GM23338 (cell line): Measurements from ENCODE around the gene NID2. TPM values are rescaled to one million over a fixed set of nuclear protein-coding genes. Genes with fewer than 3 reads are reported as not detected.

Experiments used
- ATAC-seq: fragments of 200-7000 bp; cut with Tn5 transposase; 3 replicates; pipeline ENCODE4 v1.9.1; 2020
- DNase-seq: peaks from one replicate; pipeline ENCODE4 v3.0.0-alpha.2; 2015; ENCODE audit warnings: low spot score
- H2AFZ ChIP-seq: fragments of 200-600 bp; sonication (generic); 2 replicates; pipeline ENCODE4 v1.8.0; 2016; ENCODE audit warnings: antibody characterized with exemption, mild to moderate bottlenecking, moderate library complexity
- H3F3A ChIP-seq: fragments of 200-600 bp; sonication (generic); replicated peaks from 2 replicates; pipeline ENCODE4 v1.8.0; 2017; ENCODE audit warnings: antibody characterized with exemption, mixed run types, low read depth
- H3K27ac ChIP-seq: fragments of 200-600 bp; sonication (generic); 2 replicates; pipeline ENCODE4 v1.6.1; 2016; ENCODE audit warnings: low read depth
- H3K27me3 ChIP-seq: fragments of 200-600 bp; sonication (generic); 2 replicates; pipeline ENCODE4 v1.8.0; 2016; ENCODE audit warnings: mild to moderate bottlenecking, mixed run types, moderate library complexity; ENCODE audit not compliant: insufficient read depth
- H3K36me3 ChIP-seq: fragments of 200-600 bp; sonication (generic); 2 replicates; pipeline ENCODE4 v1.8.0; 2016; ENCODE audit warnings: mild to moderate bottlenecking; ENCODE audit not compliant: insufficient read depth
- H3K4me1 ChIP-seq: fragments of 200-600 bp; sonication (generic); 2 replicates; pipeline ENCODE4 v1.8.0; 2016; ENCODE audit warnings: mild to moderate bottlenecking, moderate library complexity; ENCODE audit not compliant: insufficient read depth
- H3K4me2 ChIP-seq: fragments of 200-600 bp; sonication (generic); 2 replicates; pipeline ENCODE4 v1.7.1; 2017; ENCODE audit warnings: mixed run types
- H3K4me3 ChIP-seq: fragments of 200-600 bp; sonication (generic); 2 replicates; pipeline ENCODE4 v1.6.1; 2016; ENCODE audit warnings: mixed run types
- H3K79me2 ChIP-seq: fragments of 200-600 bp; sonication (generic); replicated peaks from 2 replicates; pipeline ENCODE4 v1.8.0; 2017; ENCODE audit warnings: mild to moderate bottlenecking; ENCODE audit not compliant: insufficient read depth
- H3K9me2 ChIP-seq: fragments of 200-600 bp; sonication (generic); 2 replicates; pipeline ENCODE4 v1.8.0; 2017; ENCODE audit not compliant: insufficient read depth
- H4K20me1 ChIP-seq: fragments of 200-600 bp; sonication (generic); replicated peaks from 2 replicates; pipeline ENCODE4 v1.8.0; 2017; ENCODE audit warnings: mild to moderate bottlenecking; ENCODE audit not compliant: insufficient read depth
- H3K27ac Mint-ChIP-seq: 2 replicates; pipeline ENCODE4 v1.8.0; 2020; ENCODE audit warnings: inconsistent platforms, mild to moderate bottlenecking, moderate library complexity, mixed read lengths
- H3K27me3 Mint-ChIP-seq: 3 replicates; pipeline ENCODE4 v1.8.0; 2022; ENCODE audit warnings: low read depth, mild to moderate bottlenecking, moderate library complexity, mixed read lengths, inconsistent platforms; ENCODE audit not compliant: insufficient read depth, poor library complexity
- H3K36me3 Mint-ChIP-seq: 3 replicates; pipeline ENCODE4 v1.8.0; 2021; ENCODE audit warnings: low read depth, mild to moderate bottlenecking, inconsistent platforms, moderate library complexity, mixed read lengths
- H3K4me1 Mint-ChIP-seq: 3 replicates; pipeline ENCODE4 v1.8.0; 2020; ENCODE audit warnings: mild to moderate bottlenecking, inconsistent platforms, mixed read lengths
- H3K4me3 Mint-ChIP-seq: 3 replicates; pipeline ENCODE4 v1.8.0; 2021; ENCODE audit warnings: moderate library complexity, mild to moderate bottlenecking, inconsistent platforms, mixed read lengths
- H3K9me3 Mint-ChIP-seq: 3 replicates; pipeline ENCODE4 v1.8.0; 2020; ENCODE audit warnings: moderate library complexity, mild to moderate bottlenecking, inconsistent platforms, mixed read lengths
- EZH2 ChIP-seq: fragments of 200-600 bp; sonication (generic); IDR thresholded peaks from one replicate; pipeline ENCODE4 v1.8.0; 2017; ENCODE audit warnings: antibody characterized with exemption, mild to moderate bottlenecking, low read depth; ENCODE audit not compliant: unreplicated experiment
- EZH2phosphoT487 ChIP-seq: fragments of 200-600 bp; sonication (generic); IDR thresholded peaks from one replicate; pipeline ENCODE4 v1.8.1; 2018; ENCODE audit warnings: antibody characterized with exemption; ENCODE audit not compliant: unreplicated experiment
- JUNB ChIP-seq: IDR thresholded peaks from one replicate; pipeline ENCODE4 v1.6.1; 2016; ENCODE audit warnings: antibody characterized with exemption; ENCODE audit not compliant: unreplicated experiment
- NANOG ChIP-seq: IDR thresholded peaks from 2 replicates; pipeline ENCODE4 v1.6.1; 2016; ENCODE audit warnings: antibody characterized with exemption, borderline replicate concordance
- POLR2AphosphoS5 ChIP-seq: IDR thresholded peaks from 2 replicates; pipeline ENCODE4 v1.6.1; 2016; ENCODE audit warnings: antibody characterized with exemption, low read depth
- STAT1 ChIP-seq: IDR thresholded peaks from one replicate; pipeline ENCODE4 v1.6.1; 2016; ENCODE audit warnings: antibody characterized with exemption; ENCODE audit not compliant: unreplicated experiment
- ZNF331 ChIP-seq: fragments of 250-450 bp; sonication (Bioruptor Pico); IDR thresholded peaks from 2 replicates; pipeline ENCODE4 v1.5.0; 2020; ENCODE audit warnings: low read depth, mild to moderate bottlenecking, moderate library complexity
- polyA plus RNA-seq: library from polyadenylated mRNA; unstranded; fragments of >200 nt; fragmentation: Nextera tagmentation; extraction: Ambion mirVana; gene quantifications from 2 replicates; pipeline ENCODE4 v1.2.1, GENCODE V29; 2016
- total RNA-seq: library from RNA; depleted of rRNA; stranded (reverse); fragments of >200 nt; shearing (Covaris generic); gene quantifications from 2 replicates; pipeline ENCODE4 v1.2.3, GENCODE V29; 2014
- TF ChIP-seq, protein P1 (sequence below), 2 experiments: fragments of 200-600 bp in 1 of 2; sonication (generic) in 1 of 2; conservative IDR thresholded peaks; 2 replicates each; pipeline versions ENCODE4 v1.5.1 to v1.6.1; 2016 to 2017; ENCODE audit warnings: antibody characterized with exemption in 2 of 2, low read depth in 2 of 2, mild to moderate bottlenecking in 2 of 2, moderate library complexity in 1 of 2
- TF ChIP-seq, protein P2 (sequence below): IDR thresholded peaks from 2 replicates; pipeline ENCODE4 v1.6.1; 2016; ENCODE audit warnings: antibody characterized with exemption

The NID2 gene
- total and polyA plus RNA-seq, 2 experiments from 2014 or later = 4.3 to 10.4 TPM

DNA sequence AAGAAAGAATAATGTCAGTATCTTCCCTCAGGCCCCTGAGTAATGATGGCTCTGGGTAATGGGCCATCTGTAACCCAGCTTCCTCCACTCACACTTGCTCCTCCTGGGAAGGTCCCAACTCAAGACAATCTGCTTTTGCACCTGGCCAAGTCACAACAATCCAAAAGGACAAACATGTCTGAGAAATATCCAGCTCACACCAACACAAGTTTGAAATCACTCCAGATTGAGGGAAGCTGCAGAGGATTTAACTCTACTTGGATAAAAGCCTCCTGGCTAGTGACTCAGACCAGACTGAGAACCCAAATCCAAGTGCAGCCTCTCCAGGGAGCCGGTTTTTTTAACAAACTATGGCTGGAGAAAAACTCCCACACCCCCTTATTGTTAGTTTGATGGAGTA lies 45.3 kb downstream of the NID2 start:
- Mint-ChIP-seq H3K9me3 (peaks cover 7% of the 10 kb centered on the region; the same call in 1 of the 3 replicates), H3K27me3 (peaks cover 2% of the 10 kb centered on the region), H3K4me1 (peaks cover 32% of the 10 kb centered on the region), H3K36me3 (no peaks in the 10 kb centered on the region; the same call in 2 of the 3 replicates), H3K27ac (no peak overlapping the region), H3K4me3 (no peak overlapping the region)
- ATAC-seq (no peak), DNase-seq (no peak)
- Histone ChIP-seq H3K27ac (no peak overlapping the region), H3F3A (no peaks in the 10 kb centered on the region), H4K20me1 (no peaks in the 10 kb centered on the region), H3K9me2 (0 out of 2 replicates have a peak, but pooled peaks cover 8% of the 10 kb centered on the region), H3K27me3 (no peaks in the 10 kb centered on the region), H2AFZ (no peak overlapping the region), H3K36me3 (no peaks in the 10 kb centered on the region), H3K4me3 (no peak overlapping the region), H3K79me2 (no peaks in the 10 kb centered on the region), H3K4me1 (peaks cover 17% of the 10 kb centered on the region), H3K4me2 (no peak overlapping the region)
- TF ChIP-seq, protein P1, sequence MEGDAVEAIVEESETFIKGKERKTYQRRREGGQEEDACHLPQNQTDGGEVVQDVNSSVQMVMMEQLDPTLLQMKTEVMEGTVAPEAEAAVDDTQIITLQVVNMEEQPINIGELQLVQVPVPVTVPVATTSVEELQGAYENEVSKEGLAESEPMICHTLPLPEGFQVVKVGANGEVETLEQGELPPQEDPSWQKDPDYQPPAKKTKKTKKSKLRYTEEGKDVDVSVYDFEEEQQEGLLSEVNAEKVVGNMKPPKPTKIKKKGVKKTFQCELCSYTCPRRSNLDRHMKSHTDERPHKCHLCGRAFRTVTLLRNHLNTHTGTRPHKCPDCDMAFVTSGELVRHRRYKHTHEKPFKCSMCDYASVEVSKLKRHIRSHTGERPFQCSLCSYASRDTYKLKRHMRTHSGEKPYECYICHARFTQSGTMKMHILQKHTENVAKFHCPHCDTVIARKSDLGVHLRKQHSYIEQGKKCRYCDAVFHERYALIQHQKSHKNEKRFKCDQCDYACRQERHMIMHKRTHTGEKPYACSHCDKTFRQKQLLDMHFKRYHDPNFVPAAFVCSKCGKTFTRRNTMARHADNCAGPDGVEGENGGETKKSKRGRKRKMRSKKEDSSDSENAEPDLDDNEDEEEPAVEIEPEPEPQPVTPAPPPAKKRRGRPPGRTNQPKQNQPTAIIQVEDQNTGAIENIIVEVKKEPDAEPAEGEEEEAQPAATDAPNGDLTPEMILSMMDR (conservative IDR thresholded peaks at IDR 0.05; ENCODE audit: low read depth in 2 of 2) = no peak
- TF ChIP-seq NANOG (no peak), POLR2AphosphoS5 (no peak)

DNA sequence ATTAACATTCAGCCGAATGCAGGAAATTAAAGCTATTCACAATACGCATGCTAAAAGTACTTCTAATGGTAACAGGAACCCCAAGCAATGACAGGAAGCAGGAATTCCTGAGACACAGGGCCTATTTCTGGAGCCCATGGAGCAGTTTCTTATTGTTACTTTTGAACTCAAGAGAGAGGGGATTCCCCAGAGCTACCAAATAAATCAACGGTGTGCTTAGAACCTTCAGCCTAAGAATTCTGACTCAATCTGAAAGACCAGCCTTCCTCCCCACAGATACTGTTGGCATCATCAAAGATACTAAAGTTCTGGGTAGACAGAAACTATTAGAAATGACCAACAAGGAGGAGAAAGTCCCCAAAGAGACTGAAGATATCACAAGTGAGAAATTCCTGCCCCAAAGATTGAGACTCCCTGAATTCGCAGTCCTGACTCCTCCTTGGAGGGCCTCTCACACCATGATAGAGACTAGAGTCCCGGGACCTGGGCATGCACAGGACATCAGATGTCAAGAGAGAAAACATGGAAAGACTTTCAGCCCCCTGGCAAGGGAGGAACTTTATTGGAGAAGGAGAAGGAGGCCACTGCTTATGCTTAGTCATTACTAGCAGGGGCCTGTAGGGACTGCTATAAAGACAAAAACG lies 46.8 kb downstream of the NID2 start:
- DNase-seq = no peak
- no peak overlapping the region for H3K4me3 Mint-ChIP-seq
- H2AFZ ChIP-seq = peak overlapping the region; percentile 29; the same call in 1 of the 2 replicates
- no peaks in the 10 kb centered on the region; the same call in 2 of the 3 replicates for H3K36me3 Mint-ChIP-seq
- H3K4me2 ChIP-seq = 0 out of 2 replicates have a peak overlapping the region, but pooled peaks have one; percentile 9
- peaks cover 32% of the 10 kb centered on the region for H3K4me1 Mint-ChIP-seq
- TF ChIP-seq, protein P1 (conservative IDR thresholded peaks at IDR 0.05; ENCODE audit: low read depth in 2 of 2) = no peak
- no peak for TF ChIP-seq NANOG
- TF ChIP-seq JUNB = no peak
- TF ChIP-seq EZH2 = no peak
- TF ChIP-seq, protein P2, sequence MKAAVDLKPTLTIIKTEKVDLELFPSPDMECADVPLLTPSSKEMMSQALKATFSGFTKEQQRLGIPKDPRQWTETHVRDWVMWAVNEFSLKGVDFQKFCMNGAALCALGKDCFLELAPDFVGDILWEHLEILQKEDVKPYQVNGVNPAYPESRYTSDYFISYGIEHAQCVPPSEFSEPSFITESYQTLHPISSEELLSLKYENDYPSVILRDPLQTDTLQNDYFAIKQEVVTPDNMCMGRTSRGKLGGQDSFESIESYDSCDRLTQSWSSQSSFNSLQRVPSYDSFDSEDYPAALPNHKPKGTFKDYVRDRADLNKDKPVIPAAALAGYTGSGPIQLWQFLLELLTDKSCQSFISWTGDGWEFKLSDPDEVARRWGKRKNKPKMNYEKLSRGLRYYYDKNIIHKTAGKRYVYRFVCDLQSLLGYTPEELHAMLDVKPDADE = no peak
- TF ChIP-seq STAT1 = no peak
- no peak for TF ChIP-seq ZNF331 (CRISPR knock-in tag)
- TF ChIP-seq EZH2phosphoT487 = no peak
- H3K36me3 ChIP-seq = no peaks in the 10 kb centered on the region
- no peaks in the 10 kb centered on the region for H4K20me1 ChIP-seq
- peaks cover 2% of the 10 kb centered on the region for H3K27me3 Mint-ChIP-seq
- no peak for ATAC-seq
- no peaks in the 10 kb centered on the region for H3K27me3 ChIP-seq
- peak overlapping the region; percentile 52 for H3K27ac ChIP-seq
- H3K9me3 Mint-ChIP-seq = peaks cover 7% of the 10 kb centered on the region; the same call in 1 of the 3 replicates
- H3K79me2 ChIP-seq = no peaks in the 10 kb centered on the region
- peaks cover 17% of the 10 kb centered on the region for H3K4me1 ChIP-seq
- no peak overlapping the region for H3K4me3 ChIP-seq
- 0 out of 2 replicates have a peak, but pooled peaks cover 8% of the 10 kb centered on the region for H3K9me2 ChIP-seq
- no peaks in the 10 kb centered on the region for H3F3A ChIP-seq
- H3K27ac Mint-ChIP-seq = peak overlapping the region; percentile 24; the same call in 1 of the 2 replicates
